Neural progenitor cell (in vitro differentiated cells): ENCODE results near the gene ATP1A3.

ENCODE experiments used
- EZH2 ChIP-seq: fragments of 200-600 bp; sonication (generic); IDR thresholded peaks from 2 replicates; pipeline ENCODE4 v1.6.1; 2017; ENCODE audit warnings: antibody characterized with exemption, mild to moderate bottlenecking, moderate library complexity
- TF ChIP-seq, protein P1 (sequence below): fragments of 200-600 bp; sonication (generic); IDR thresholded peaks from 2 replicates; pipeline ENCODE4 v1.5.1; 2017; ENCODE audit warnings: antibody characterized with exemption, mild to moderate bottlenecking

GRCh38 chr19:41918653-41919244 lies 75.3 kb downstream of the ATP1A3 start:
- TF ChIP-seq, protein P1, sequence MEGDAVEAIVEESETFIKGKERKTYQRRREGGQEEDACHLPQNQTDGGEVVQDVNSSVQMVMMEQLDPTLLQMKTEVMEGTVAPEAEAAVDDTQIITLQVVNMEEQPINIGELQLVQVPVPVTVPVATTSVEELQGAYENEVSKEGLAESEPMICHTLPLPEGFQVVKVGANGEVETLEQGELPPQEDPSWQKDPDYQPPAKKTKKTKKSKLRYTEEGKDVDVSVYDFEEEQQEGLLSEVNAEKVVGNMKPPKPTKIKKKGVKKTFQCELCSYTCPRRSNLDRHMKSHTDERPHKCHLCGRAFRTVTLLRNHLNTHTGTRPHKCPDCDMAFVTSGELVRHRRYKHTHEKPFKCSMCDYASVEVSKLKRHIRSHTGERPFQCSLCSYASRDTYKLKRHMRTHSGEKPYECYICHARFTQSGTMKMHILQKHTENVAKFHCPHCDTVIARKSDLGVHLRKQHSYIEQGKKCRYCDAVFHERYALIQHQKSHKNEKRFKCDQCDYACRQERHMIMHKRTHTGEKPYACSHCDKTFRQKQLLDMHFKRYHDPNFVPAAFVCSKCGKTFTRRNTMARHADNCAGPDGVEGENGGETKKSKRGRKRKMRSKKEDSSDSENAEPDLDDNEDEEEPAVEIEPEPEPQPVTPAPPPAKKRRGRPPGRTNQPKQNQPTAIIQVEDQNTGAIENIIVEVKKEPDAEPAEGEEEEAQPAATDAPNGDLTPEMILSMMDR: no peak
- TF ChIP-seq EZH2: no peak
